Suprapubic skin (tissue), 4 donors: ENCODE measurements around the gene UPK3B. TPM values are rescaled to one million over a fixed set of nuclear protein-coding genes. Genes with fewer than 3 reads are reported as not detected.
"Not testable (repeated sequence)": the region's sequence is repeated elsewhere in the genome, so short reads cannot be mapped to it uniquely, and the experiment has no call there.

Experiments used
- DNase-seq, 2 donors: peaks; one replicate each; pipeline ENCODE4 v3.0.0-alpha.2; 2019; ENCODE audit warnings: low spot score in 2 of 2
- H3K27ac ChIP-seq: fragments of 200-600 bp; sonication (generic); one replicate; pipeline ENCODE4 v1.5.1; 2019
- H3K27me3 ChIP-seq: fragments of 200-600 bp; sonication (generic); one replicate; pipeline ENCODE4 v1.5.1; 2019
- H3K36me3 ChIP-seq: fragments of 200-600 bp; sonication (generic); one replicate; pipeline ENCODE4 v1.5.1; 2019
- H3K4me1 ChIP-seq: fragments of 200-600 bp; sonication (generic); one replicate; pipeline ENCODE4 v1.5.1; 2019
- H3K4me3 ChIP-seq: fragments of 200-600 bp; sonication (generic); one replicate; pipeline ENCODE4 v1.5.1; 2019; ENCODE audit warnings: mild to moderate bottlenecking
- H3K9me3 ChIP-seq: fragments of 200-600 bp; sonication (generic); one replicate; pipeline ENCODE4 v1.5.1; 2019
- WGBS: methylation state at CpG from one replicate; pipeline ENCODE4 v1.1.5; 2018; 5-methylcytosine and 5-hydroxymethylcytosine counted together
- total RNA-seq, 4 donors: library from RNA; depleted of rRNA; stranded (reverse); fragments of >200 nt; gene quantifications; one replicate each; pipeline ENCODE4 v1.1.0, GENCODE V29; 2016

Gene UPK3B
- total RNA-seq, 4 donors from 2014 or later: 6.0 to 43.9 (median 8.9) TPM

GRCh38 chr7:76479628-76480027, 30.7 kb upstream of the UPK3B start:
- not testable (repeated sequence) for H3K9me3 ChIP-seq, H3K27ac ChIP-seq, H3K27me3 ChIP-seq, H3K4me3 ChIP-seq, H3K4me1 ChIP-seq, DNase-seq
- H3K36me3 ChIP-seq: peaks cover 32% of the 10 kb centered on the region
- WGBS: 68% methylated on average over 6 of the region's 11 CpGs

- not testable (repeated sequence) for H3K27ac ChIP-seq, DNase-seq, H3K9me3 ChIP-seq, H3K27me3 ChIP-seq, H3K4me3 ChIP-seq, H3K4me1 ChIP-seq
- peaks cover 32% of the 10 kb centered on the region for H3K36me3 ChIP-seq
- 72% methylated on average over 14 of the region's 29 CpGs for WGBS
Measured at GRCh38 chr7:76480403-76481253, 29.7 kb upstream of the UPK3B start.

DNA sequence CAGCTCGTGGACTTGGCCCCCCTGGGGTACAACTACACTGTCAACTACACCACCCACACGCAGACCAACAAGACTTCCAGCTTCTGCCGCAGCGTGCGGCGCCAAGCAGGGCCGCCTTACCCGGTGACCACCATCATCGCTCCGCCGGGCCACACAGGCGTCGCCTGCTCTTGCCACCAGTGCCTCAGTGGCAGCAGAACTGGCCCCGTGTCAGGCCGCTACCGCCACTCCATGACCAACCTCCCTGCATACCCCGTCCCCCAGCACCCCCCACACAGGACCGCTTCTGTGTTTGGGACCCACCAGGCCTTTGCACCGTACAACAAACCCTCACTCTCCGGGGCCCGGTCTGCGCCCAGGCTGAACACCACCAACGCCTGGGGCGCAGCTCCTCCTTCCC, 27.7 kb upstream of the UPK3B start:
- H3K27ac ChIP-seq, H3K27me3 ChIP-seq, DNase-seq, H3K9me3 ChIP-seq, H3K4me3 ChIP-seq, H3K4me1 ChIP-seq: not testable (repeated sequence)
- WGBS: 98% methylated on average over 18 of the region's 24 CpGs
- peaks cover 32% of the 10 kb centered on the region for H3K36me3 ChIP-seq

GRCh38 chr7:76483081-76483480, 27.3 kb upstream of the UPK3B start:
- peaks cover 32% of the 10 kb centered on the region for H3K36me3 ChIP-seq
- WGBS: 94% methylated on average over 10 of the region's 17 CpGs
- DNase-seq, H3K9me3 ChIP-seq, H3K27me3 ChIP-seq, H3K27ac ChIP-seq, H3K4me3 ChIP-seq, H3K4me1 ChIP-seq: not testable (repeated sequence)

- H3K36me3 ChIP-seq: peaks cover 32% of the 10 kb centered on the region
- not testable (repeated sequence) for H3K27me3 ChIP-seq, H3K4me1 ChIP-seq, H3K4me3 ChIP-seq, H3K27ac ChIP-seq, H3K9me3 ChIP-seq, DNase-seq
- WGBS: no CpG with 5 or more reads among the region's 12 CpGs
Measured at GRCh38 chr7:76484456-76484855, 25.9 kb upstream of the UPK3B start.

DNA sequence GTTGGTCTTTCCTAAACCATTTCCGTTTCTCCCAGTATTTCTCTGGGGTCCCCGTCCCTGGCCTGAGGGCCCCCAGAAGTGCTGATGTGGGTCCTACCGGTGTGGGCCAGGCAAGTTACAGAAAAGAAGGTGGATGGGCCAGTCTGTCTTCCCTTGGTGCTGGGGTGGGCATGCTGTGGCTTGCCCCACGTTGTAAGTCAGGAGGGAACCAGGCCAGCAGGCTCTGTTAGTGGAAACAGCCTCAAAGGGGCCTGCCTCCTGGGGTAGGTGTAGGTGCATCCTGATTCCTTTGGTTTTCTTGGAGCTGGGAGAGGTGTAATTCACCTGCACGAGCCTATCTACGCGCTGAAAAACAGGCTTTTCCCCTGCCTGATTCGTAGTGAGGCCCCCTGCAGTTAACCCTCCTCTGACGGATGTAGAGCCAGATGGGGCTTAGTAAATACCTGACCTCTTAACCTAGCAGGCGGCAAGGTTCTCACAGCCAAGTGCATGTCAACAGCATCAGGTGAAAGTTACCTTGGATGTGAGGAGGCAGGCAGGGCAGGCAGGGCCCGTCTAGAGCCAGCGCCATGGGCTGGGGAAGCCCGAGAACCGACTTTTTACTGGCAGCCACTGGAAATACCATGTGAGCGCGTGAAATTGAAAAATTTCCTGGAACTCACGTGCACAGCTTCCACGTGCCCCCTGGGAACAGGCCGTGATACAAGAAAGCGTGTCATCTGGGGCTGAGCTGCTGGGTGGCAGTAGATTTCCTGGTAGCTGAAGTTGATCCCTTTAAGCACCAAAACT, 24.3 kb upstream of the UPK3B start:
- H3K4me3 ChIP-seq, H3K4me1 ChIP-seq, H3K9me3 ChIP-seq, H3K27ac ChIP-seq, DNase-seq, H3K27me3 ChIP-seq: not testable (repeated sequence)
- WGBS: no CpG with 5 or more reads among the region's 20 CpGs
- H3K36me3 ChIP-seq: peaks cover 24% of the 10 kb centered on the region

- H3K9me3 ChIP-seq, H3K4me1 ChIP-seq, H3K4me3 ChIP-seq, H3K27ac ChIP-seq, H3K27me3 ChIP-seq, DNase-seq: not testable (repeated sequence)
- peaks cover 18% of the 10 kb centered on the region for H3K36me3 ChIP-seq
- WGBS: no CpG with 5 or more reads among the region's 5 CpGs
Measured at GRCh38 chr7:76486618-76487017, 23.7 kb upstream of the UPK3B start.

GRCh38 chr7:76487969-76488368, 22.4 kb upstream of the UPK3B start:
- H3K27me3 ChIP-seq, DNase-seq, H3K9me3 ChIP-seq, H3K27ac ChIP-seq, H3K4me1 ChIP-seq, H3K4me3 ChIP-seq: not testable (repeated sequence)
- no CpG with 5 or more reads among the region's 13 CpGs for WGBS
- peaks cover 14% of the 10 kb centered on the region for H3K36me3 ChIP-seq

DNA sequence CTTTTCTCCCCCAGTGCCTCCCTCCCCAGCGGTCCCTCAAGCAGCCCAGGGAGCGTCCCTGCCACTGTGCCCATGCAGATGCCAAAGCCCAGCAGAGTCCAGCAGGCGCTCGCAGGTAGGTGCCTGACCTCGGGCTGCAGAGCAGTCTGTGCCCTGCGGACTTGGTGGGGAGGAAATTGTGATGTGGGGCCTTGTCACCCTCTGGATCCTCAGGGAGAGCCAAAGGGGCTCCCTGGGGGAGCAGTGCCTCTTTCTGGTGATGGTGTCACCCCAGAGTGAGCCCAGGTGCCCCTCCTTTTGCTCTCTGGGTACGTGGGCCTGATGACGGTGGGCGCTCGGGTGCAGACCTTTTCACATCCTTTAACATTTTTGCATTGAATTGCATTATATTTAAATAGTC, 18.2 kb upstream of the UPK3B start:
- no CpG with 5 or more reads among the region's 10 CpGs for WGBS
- not testable (repeated sequence) for H3K27me3 ChIP-seq, H3K27ac ChIP-seq, H3K4me3 ChIP-seq, H3K36me3 ChIP-seq, DNase-seq, H3K4me1 ChIP-seq, H3K9me3 ChIP-seq

DNA sequence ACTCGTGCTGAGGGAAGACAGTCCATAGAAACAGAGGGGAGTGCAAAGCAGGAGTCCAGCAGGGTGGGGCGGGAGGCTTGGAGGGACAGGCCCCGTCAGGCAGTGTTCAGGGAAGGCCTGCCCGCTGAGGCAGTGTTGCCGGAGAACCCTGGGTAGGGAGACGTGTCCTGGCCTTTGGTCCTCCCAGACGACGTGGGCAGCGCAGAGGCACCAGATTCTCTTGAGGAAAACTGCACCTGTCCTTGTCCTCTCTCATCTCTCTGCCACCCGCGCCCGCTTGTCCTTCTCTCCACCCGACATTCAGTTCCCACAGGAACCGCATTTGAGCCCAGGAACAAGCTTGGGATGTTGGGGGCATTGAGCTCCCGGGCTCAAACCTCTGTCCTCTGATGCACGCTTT, 14.6 kb upstream of the UPK3B start:
- no CpG with 5 or more reads among the region's 16 CpGs for WGBS
- H3K4me1 ChIP-seq, H3K9me3 ChIP-seq, H3K4me3 ChIP-seq, H3K27me3 ChIP-seq, H3K36me3 ChIP-seq, DNase-seq, H3K27ac ChIP-seq: not testable (repeated sequence)

DNA sequence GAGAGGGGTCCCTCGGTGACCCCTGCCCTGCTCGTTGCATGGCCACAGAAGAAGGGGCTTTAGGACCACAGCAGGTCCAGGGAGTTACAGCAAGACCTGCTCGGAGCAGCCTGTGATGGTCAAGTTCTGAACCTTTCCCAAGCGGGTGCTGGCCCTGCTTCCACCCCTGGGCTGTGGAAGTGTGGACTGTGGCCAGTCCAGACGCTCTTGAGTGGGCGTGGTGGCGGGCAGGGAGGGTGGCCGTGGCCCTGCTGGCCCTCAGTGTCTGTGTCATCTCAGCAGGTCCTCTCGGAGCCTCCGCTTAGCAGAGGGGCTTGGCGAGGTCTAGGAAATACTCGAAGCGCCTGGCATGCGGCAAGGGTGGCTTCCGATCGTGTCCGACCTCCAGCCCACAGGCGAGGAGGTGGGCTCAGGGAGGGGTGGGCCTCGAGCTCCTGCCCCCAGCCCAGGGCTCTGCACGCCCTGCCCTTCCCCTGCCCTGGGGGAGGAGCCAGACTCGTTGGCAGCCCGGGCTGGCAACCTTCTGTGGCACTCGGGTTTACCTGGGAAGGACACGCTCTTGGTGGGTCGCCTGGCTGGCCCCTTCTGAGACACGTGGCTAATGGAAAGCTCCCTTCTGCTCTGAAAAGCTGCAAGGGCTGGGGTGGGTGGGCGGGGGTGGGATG, 12.3 kb upstream of the UPK3B start:
- peaks cover 11% of the 10 kb centered on the region for H3K36me3 ChIP-seq
- not testable (repeated sequence) for H3K9me3 ChIP-seq, H3K4me1 ChIP-seq, H3K27ac ChIP-seq, H3K27me3 ChIP-seq, H3K4me3 ChIP-seq, DNase-seq
- no CpG with 5 or more reads among the region's 27 CpGs for WGBS

DNA sequence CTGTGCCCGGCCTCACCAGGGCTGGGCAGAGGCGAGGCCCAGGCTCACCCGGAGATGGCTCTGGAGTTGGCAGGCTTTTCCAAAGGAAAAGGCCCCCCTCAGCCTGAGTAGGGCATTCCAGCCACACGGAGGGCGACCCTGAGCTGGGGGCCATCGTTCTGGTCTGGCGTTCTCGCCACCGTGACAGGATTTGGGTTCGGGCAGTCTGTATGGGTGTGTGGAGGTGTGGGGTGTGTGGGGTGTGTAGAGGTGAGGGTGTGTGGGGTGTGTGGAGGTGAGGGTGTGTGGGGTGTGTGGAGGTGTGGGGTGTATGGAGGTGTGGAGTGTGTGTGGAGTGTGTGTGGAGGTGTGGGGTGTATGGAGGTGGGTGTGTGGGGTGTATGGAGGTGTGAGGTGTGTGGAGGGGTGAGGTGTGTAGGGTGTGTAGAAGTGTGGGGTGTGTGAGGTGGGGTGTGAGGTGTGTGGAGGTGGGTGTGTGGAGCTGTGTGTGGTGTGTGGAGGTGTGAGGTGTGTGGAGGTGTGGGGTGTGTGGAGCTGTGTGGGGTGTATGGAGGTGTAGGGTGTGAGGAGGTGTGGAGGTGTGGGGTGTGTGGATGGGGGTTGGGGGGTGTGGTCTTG, 11.7 kb upstream of the UPK3B start:
- DNase-seq, H3K4me3 ChIP-seq, H3K27me3 ChIP-seq, H3K4me1 ChIP-seq, H3K9me3 ChIP-seq, H3K27ac ChIP-seq: not testable (repeated sequence)
- peaks cover 13% of the 10 kb centered on the region for H3K36me3 ChIP-seq
- WGBS: no CpG with 5 or more reads among the region's 10 CpGs

DNA sequence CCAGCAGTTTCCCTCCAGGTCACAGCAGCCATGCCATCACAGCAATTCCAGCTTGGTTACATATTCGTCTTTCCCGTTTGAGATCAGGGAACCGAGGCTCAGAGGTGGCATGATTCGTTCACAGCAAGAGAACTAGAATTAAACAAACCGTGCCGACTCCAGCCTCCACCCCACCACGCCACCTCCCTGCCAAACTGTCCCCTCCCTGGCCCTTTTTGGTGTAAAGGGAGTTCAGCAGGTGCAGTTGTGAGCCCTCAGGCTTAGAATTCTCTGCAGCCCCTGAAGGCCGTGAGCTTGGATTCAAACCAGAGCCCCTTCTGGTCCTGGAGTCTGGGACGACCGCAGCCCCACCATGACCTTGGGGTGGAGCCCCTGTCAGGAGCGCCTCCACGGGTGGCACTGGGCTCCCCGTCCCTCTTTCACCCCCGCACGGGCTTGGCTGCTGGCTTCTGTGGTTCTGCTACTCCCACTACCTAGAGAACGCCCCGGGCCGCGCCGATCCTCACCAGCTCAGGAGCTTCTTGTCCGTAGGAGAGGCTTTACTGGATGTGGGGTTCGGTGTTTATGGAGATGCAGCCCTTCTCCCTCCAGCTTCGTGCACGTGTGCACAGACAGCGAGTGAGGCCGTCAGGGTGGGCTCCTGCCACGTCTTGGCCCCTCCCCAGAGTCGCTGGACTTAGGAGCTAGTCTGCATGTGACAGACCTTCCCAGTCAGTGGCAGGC, 11.0 kb upstream of the UPK3B start:
- DNase-seq, H3K27ac ChIP-seq, H3K9me3 ChIP-seq, H3K4me3 ChIP-seq, H3K27me3 ChIP-seq, H3K4me1 ChIP-seq: not testable (repeated sequence)
- 77% methylated on average over 5 of the region's 28 CpGs for WGBS
- peaks cover 14% of the 10 kb centered on the region for H3K36me3 ChIP-seq
